Measurements from ENCODE around the gene DTX1.

DNA sequence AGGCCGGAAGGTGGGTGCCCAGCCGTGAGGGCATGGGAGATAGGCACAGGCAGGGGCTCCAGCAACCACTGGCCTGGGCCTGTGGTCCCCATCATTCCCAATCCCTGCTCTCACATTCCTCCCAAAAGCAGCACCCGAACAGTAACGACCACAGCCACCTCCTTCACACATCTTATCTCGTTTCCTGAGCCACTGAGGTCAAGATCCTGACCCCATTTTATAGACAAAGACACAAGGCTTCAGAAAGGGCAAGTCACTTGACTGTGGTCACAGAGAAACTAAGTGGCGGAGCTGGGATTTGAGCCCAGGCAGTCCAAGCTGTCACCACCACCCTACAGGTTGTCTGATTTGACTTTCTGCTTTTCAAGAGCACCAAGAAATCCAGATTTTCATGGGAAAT lies 38.9 kb downstream of the DTX1 start:
- TF ChIP-seq, protein P1, sequence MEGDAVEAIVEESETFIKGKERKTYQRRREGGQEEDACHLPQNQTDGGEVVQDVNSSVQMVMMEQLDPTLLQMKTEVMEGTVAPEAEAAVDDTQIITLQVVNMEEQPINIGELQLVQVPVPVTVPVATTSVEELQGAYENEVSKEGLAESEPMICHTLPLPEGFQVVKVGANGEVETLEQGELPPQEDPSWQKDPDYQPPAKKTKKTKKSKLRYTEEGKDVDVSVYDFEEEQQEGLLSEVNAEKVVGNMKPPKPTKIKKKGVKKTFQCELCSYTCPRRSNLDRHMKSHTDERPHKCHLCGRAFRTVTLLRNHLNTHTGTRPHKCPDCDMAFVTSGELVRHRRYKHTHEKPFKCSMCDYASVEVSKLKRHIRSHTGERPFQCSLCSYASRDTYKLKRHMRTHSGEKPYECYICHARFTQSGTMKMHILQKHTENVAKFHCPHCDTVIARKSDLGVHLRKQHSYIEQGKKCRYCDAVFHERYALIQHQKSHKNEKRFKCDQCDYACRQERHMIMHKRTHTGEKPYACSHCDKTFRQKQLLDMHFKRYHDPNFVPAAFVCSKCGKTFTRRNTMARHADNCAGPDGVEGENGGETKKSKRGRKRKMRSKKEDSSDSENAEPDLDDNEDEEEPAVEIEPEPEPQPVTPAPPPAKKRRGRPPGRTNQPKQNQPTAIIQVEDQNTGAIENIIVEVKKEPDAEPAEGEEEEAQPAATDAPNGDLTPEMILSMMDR (IDR thresholded peaks at IDR 0.05; ENCODE audit: low read depth, low read length, poor library complexity, severe bottlenecking), result no peak
- no peak for TF ChIP-seq EZH2phosphoT487 (IDR thresholded peaks at IDR 0.05; ENCODE audit: borderline replicate concordance, low read length)
